PC-3 (cell line): ENCODE measurements around the gene NEK4.

Experiments used
- CTCF ChIP-seq: fragments of 300-600 bp; sonication (generic); conservative IDR thresholded peaks from 2 replicates; pipeline ENCODE4 v1.5.1; 2017; ENCODE audit warnings: antibody characterized with exemption, low read depth, mild to moderate bottlenecking, low read length
- EZH2 ChIP-seq: fragments of 300-600 bp; sonication (generic); IDR thresholded peaks from one replicate; pipeline ENCODE4 v1.6.1; 2017; ENCODE audit warnings: antibody characterized with exemption, mild to moderate bottlenecking, low read length; ENCODE audit not compliant: unreplicated experiment
- EZH2phosphoT487 ChIP-seq: fragments of 300-600 bp; sonication (generic); IDR thresholded peaks from 2 replicates; pipeline ENCODE4 v1.6.1; 2018; ENCODE audit warnings: mild to moderate bottlenecking, antibody characterized with exemption, low read length, borderline replicate concordance

GRCh38 chr3:52783211-52783555 is 12.4 kb upstream of the NEK4 start:
- TF ChIP-seq CTCF, result no peak
- no peak for TF ChIP-seq EZH2
- TF ChIP-seq EZH2phosphoT487, result no peak
